ENCODE measurements around the gene NOTCH3.

Gene NOTCH3

DNA sequence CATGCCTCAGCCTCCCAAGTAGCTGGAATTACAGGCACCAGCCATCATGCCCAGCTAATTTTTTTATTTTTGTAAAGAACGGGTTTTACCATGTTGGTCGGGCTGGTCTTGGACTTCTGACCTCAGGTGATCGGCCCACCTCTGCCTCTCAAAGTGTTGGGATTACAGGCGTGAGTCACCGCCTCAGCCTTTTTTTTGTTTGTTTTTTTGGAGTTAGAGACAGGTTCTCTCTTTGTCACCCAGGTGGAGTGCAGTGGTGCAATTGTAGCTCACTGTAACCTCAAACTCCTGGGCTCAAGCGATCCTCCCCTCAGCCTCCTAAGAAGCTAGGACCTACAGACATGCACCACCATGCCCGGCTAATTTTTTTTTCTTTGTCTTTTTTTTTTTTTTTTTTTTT is 15.6 kb upstream of the NOTCH3 start:
- ATAC-seq, result no peak
- Mint-ChIP-seq H3K9me3 (no peaks in the 10 kb centered on the region), H3K4me1 (no peaks in the 10 kb centered on the region), H3K27ac (no peak overlapping the region), H3K27me3 (peaks cover 9% of the 10 kb centered on the region), H3K4me3 (no peak overlapping the region)
- DNase-seq, result no peak

DNA sequence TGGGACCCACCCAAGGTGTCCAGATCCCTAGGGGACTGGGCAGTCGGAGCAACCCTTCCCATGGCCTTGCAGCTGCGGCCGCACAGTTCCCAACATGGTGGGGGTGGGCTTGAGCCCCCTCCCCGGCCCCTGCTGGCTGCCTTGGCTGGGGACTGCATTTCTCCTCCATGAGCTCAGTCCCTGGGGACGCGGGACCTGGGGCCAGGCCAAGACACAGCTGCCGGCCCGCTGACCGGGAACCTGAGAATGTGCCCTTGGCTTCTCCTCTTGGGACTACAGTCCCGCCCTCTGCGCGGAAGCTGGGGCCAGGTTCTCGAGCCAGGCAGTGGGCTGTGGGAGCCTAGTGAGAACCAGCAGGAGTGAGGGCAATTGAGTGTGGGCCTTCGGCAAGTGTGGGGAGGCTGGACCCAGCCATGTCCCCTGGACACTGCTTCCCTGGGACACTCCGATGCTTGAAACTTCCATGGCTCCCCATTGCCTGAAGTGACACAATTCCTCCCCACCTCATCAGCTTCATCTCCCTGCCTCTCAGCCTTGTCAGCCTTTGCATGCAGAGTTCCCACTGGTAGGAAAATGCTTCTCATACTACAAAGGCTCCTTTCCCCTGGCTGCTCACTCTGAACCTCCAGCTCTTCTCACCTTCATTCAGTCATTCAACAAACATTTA is 13.1 kb upstream of the NOTCH3 start:
- Mint-ChIP-seq H3K4me3 (no peak overlapping the region), H3K4me1 (no peaks in the 10 kb centered on the region), H3K27me3 (no peaks in the 10 kb centered on the region), H3K9me3 (no peaks in the 10 kb centered on the region), H3K27ac (no peak overlapping the region)
- ATAC-seq, result no peak
- no peak for DNase-seq

DNA sequence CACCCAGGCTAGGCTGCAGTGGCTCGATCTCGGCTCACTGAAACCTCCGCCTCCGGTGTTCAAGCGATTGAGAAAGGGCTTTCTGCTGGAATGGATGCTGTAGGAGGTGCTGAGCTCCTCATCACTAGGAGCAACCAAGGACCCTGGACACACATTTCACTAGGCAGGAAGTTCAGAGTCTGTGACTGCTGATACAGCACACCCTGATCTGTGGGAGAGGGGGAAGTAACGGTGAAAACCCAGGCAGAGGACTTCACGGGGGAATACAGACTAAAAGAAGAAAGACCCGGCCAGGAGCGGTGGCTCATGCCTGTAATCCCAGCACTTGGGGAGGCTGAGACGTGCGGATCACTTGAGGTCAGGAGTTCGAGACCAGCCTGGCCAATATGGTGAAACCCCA is 11.9 kb upstream of the NOTCH3 start:
- no peak overlapping the region for H3K27ac Mint-ChIP-seq
- no peaks in the 10 kb centered on the region for H3K9me3 Mint-ChIP-seq
- H3K27me3 Mint-ChIP-seq, result no peaks in the 10 kb centered on the region
- no peak for ATAC-seq
- H3K4me3 Mint-ChIP-seq, result no peak overlapping the region
- DNase-seq, result no peak
- no peaks in the 10 kb centered on the region for H3K4me1 Mint-ChIP-seq

DNA sequence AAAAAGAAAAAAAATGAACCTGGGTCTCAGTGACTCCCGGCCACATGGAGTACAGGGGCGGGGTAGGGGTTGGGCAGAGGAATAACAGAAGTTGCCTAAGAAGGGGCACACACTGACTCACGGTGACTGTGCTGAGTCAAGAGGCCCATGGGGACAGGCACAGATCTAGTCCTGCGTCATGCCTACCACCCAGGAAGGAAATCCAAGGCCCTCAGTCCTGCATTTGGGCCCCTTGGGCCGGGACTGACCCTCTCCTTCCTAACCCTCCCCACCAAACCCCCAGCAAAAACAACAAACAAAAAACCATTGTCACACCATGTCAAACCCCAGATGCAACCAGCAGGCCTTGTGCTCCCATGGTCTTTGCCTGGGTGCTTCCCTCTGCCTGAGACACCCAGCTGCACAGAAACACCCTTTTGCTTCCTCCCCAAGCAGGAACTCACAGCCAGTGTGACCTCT is 9.6 kb upstream of the NOTCH3 start:
- Mint-ChIP-seq H3K27me3 (peaks cover 13% of the 10 kb centered on the region), H3K4me1 (no peaks in the 10 kb centered on the region), H3K27ac (peak overlapping the region in 1 of 2 donors; percentile 25), H3K4me3 (no peak overlapping the region), H3K9me3 (no peaks in the 10 kb centered on the region)
- DNase-seq (no peak), ATAC-seq (no peak)

DNA sequence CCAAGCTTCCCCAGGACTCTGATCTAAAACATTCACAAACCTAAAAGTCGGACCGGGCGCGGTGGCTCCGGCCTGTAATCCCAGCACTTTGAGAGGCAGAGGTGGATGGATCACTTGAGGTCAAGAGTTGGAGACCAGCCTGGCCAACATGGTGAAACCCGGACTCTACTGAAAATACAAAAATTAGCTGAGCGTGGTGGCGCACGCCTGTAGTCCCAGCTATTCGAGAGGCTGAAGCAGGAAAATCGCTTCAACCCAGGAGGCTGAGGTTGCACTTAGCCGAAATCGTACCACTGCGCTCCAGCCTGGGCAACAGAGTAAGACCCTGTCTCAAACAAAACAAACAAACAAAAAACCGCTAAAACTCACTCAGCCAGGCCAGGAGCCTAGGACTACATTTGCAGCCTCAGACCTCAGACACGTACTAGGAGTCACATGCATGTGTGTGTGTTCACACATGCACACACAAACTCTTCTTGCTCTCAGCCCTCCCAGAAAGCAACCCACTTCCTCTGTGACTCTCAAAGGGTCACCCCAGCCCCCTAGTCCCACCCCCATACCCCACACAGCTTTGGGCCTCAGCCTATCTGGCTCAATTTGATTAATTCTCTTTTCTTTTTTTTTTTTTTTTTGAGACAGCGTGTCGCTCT is 704 bp upstream of the NOTCH3 start:
- Mint-ChIP-seq H3K9me3 (no peaks in the 10 kb centered on the region), H3K27me3 (peaks cover 75% of the 10 kb centered on the region), H3K4me3 (peak overlapping the region in 1 of 2 donors; percentile 68), H3K27ac (no peak overlapping the region), H3K4me1 (peaks cover 11% of the 10 kb centered on the region)
- ATAC-seq, result no peak
- DNase-seq, result no peak

DNA sequence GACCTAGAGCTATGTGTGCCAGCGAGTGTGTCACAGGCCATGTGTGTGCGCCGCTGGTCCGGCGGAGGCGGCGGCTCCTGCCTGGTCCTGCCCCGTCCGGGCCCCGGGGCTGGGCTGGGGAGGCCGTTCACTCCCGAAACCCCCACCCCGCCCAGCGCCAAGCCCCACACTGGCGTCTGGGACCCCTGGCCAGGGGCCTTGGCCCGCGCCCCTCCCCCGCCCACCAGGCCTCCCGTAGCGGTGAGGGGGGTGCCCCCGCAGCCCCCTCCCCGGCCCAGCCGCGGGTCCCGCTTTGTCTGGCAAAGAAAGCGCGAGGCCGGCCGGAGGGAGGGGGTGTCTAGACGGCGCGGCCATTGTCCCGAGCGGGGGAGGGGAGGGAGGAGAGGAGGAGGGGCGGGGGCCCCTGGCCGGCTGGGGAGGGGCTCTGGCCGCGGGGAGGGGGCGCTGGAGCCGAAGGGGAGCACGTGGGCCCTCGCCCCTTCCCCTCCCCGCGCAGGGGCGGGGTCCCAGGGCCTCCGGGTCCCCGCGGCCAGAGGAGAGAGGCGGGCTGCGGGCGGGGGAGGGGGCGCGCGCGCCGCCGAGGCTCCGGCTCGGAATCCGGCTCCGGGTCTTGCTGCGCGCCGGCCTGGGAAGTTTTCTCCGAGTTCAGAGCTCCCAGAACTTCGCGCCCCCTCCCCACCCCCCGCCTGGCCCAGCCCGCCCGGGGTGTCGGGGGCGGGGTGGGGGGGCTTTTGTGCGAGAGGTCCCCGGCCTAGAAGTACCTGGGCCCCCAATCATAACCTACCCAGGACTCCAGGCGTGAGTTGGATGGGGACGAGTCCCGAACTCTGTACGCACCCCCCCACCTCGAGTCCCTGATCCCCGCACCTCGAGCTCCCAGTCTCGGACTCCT is 888 bp downstream of the NOTCH3 start:
- Mint-ChIP-seq H3K4me3 (peak overlapping the region; percentile 36 to 73), H3K27me3 (peaks cover 74% of the 10 kb centered on the region)
- peak; percentile 9 for ATAC-seq

DNA sequence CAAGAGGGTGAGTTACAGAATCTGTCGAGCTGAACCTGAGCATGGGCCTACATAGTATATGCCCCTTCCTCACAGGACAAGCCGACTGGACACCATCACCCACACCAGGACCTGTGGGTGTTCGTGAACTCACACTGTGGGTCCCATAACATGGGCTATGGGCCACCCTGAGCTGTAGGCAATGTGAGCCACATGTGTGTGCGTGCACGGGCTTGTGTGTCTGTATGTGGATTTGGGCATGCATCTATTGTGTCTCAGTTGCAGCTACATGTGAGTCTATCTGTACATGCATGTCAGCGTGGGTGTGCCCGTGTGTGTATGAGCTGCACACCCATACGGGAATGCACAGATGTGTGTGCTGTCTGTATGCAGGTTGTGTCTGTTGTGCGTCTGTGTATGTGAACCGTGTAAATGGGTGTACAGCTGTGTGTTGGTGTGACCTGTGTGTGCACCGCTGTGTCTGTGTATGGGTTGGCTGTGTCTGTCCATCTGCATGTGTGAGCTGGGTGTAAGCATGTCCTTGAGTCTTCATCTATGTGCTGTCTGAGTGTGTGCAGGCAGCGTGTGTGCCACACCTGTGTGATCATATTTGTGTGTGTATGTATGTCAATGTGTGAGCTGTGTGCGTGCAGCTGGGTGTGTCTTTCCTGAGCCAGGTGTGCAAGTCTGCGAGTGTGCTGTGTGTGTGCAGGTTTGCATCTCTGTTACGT is 1.7 kb downstream of the NOTCH3 start:
- ATAC-seq, result no peak
- Mint-ChIP-seq H3K4me3 (peak overlapping the region; percentile 36 to 43), H3K4me1 (peaks cover 19% of the 10 kb centered on the region), H3K27ac (no peak overlapping the region), H3K27me3 (peaks cover 78% of the 10 kb centered on the region), H3K9me3 (no peaks in the 10 kb centered on the region)
- no peak for DNase-seq

More for the DNA sequence above, 888 bp downstream of the NOTCH3 start:
- H3K4me1 Mint-ChIP-seq, result peaks cover 14% of the 10 kb centered on the region
- no peaks in the 10 kb centered on the region for H3K9me3 Mint-ChIP-seq
- no peak overlapping the region for H3K27ac Mint-ChIP-seq
- DNase-seq, result no peak

DNA sequence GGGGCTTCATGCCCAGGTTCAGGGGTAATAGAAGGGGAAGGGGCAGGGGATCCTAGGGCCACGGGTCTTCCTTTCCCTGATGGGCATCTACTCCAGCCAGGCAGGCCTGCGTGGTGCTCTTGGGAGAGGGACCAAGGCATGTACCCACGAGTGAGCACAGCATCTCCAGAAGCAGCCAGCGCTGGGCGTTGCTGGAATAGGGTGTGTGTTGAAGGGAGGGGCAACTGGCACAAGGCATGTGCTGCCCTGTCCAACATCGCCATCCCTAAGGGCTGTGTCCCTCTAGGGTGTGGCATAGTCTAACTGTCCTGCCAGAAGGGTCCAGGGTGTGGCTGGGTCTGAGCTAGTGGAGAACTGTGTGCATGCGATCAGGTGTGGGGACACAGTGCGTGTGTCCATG is 2.9 kb downstream of the NOTCH3 start:
- Mint-ChIP-seq H3K27ac (no peak overlapping the region), H3K27me3 (peaks cover 80% of the 10 kb centered on the region), H3K4me3 (no peak overlapping the region), H3K9me3 (no peaks in the 10 kb centered on the region), H3K4me1 (peaks cover 19% of the 10 kb centered on the region)
- no peak for DNase-seq
- no peak for ATAC-seq

DNA sequence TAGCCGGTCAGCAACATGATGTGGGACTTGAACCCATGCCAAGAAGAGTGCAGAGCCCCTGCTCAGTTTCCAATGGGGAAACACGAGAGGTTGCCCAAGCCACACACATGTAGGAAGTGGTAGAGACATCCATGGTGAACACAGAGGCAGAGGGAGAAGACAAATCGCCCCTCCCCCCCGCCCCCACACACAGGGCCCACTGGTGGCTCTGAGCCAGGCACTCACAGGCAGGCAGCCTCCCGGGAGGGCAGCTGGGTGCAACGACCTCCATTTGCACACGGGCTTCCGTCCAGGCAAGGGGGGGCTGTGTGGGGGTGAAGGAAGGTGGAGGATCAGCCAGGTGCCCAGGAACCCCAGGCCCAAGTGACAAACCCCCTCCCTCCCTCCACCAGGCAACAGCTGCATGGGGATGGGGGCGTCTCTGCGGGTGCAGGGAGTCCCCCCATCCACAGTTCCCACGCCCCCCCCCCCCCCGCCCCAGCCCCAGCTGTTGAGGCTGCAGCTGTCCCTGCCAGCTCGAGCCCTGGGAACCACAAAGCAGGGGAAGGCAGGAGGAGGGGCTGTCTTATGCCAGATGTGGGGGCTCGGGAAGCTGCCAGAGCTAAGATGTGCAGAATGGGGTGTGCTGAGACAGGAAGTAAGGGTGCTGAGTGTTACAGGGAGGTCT is 3.4 kb downstream of the NOTCH3 start:
- ATAC-seq (peak; percentile 8), DNase-seq (no peak)
- H3K4me3 Mint-ChIP-seq, result no peak overlapping the region
- no peaks in the 10 kb centered on the region for H3K9me3 Mint-ChIP-seq
- no peak overlapping the region for H3K27ac Mint-ChIP-seq
- peaks cover 78% of the 10 kb centered on the region for H3K27me3 Mint-ChIP-seq
- peaks cover 19% of the 10 kb centered on the region for H3K4me1 Mint-ChIP-seq

DNA sequence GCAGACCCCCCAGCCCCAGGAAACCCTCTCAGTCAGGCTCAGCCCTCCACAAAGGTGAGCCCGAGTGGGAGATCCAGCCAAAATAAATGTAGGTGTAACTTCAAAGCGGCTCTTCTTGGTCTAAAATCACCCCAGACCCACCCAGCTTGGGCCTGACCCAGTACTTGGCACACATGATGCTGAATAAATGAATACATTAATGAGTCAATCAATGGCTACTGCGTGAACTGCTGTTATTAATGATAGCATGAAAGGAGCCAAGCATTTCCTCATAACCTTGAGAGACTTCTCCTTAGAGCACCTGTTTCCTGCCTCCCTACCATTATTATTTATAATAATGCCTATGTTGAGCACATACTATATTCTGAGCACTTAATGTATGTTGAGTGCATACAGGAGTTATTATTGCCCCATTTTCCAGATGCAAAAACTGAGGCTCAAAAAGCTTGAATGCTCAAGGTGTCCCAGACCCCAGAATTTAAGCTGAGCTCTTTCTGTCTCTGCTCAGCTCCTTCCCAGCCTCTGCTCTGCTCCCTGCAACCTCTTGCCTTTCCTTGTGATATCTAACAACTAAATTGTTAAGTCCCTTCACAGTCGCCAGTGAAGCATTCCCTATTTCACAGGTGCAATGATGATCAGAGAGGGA is 4.3 kb downstream of the NOTCH3 start:
- DNase-seq, result no peak
- peaks cover 19% of the 10 kb centered on the region for H3K4me1 Mint-ChIP-seq
- no peak overlapping the region for H3K4me3 Mint-ChIP-seq
- H3K9me3 Mint-ChIP-seq, result no peaks in the 10 kb centered on the region
- no peak for ATAC-seq
- H3K27ac Mint-ChIP-seq, result no peak overlapping the region
- H3K27me3 Mint-ChIP-seq, result peaks cover 78% of the 10 kb centered on the region

DNA sequence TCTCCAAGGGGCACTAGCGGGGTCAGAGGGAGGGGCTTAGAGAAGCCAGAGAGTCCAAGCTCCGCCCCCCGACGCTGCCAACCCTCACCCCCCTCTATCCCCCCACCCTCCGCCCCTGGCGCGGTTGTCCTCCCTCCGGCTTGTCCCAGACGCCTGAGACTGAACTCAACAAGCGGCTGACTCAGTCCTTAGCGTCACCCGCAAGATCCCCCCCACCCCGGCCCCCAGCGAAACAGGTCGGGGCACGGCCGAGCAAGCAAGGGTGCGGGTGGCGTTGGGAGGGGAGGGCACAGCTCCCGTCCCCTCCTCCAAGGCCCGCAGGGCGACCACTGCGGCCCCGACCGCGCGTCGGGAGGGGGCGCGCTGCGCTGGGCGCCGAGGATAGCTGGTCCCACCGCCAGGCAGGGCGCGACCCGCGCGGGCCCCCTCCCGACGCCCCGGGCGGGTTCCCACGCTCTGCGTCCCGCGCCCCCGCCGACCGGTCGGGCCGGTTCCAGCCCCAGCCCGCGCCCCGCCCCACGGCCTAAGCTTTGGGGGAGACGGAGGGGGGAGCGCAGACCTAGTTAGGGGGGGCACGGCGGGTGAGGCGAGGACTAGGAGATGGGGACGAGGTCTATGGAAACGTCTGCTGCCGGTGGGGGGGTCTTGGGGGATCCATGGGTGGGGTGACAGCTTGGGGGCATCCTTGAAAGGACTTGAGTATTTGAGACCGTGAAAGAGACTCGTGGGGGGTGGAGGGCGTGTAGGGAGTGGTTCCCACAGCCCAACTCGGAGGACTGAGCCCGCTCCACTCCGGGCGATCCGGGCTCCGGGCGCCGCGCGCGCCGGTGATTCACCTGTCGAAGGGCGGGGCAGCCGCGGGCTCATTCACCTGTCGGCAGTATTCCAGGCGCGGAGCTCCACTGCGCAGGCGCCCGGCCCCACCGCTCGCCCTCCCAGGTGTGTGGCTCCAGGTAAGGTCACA is 5.1 kb downstream of the NOTCH3 start:
- peaks cover 74% of the 10 kb centered on the region for H3K27me3 Mint-ChIP-seq
- ATAC-seq (peak; percentile 36), DNase-seq (no peak)
- H3K4me1 Mint-ChIP-seq, result peaks cover 19% of the 10 kb centered on the region
- peak overlapping the region in 1 of 2 donors; percentile 38 for H3K4me3 Mint-ChIP-seq
- no peak overlapping the region for H3K27ac Mint-ChIP-seq
- no peaks in the 10 kb centered on the region for H3K9me3 Mint-ChIP-seq

DNA sequence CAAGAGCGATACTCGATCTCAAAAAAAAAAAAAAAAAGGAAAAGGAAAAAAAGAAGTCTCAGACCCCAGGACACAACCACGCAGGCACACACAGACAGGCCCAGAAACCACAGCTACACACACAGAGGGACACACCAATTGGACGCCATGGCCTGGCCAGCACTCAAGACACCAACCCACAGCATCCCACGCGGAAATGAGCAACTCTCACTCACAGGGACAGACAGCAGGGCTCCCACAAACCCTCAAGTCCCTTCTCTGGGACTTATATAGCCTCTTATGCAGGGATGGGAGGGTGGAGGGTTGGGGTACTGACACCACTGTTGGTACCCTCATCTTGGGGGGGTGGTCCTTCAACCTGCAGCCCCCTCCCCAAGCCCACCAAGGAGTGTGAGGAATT is 5.9 kb downstream of the NOTCH3 start:
- Mint-ChIP-seq H3K27me3 (peaks cover 74% of the 10 kb centered on the region), H3K4me1 (peaks cover 19% of the 10 kb centered on the region), H3K9me3 (no peaks in the 10 kb centered on the region), H3K4me3 (peak overlapping the region; percentile 20 to 41), H3K27ac (no peak overlapping the region)
- DNase-seq (no peak), ATAC-seq (no peak)

DNA sequence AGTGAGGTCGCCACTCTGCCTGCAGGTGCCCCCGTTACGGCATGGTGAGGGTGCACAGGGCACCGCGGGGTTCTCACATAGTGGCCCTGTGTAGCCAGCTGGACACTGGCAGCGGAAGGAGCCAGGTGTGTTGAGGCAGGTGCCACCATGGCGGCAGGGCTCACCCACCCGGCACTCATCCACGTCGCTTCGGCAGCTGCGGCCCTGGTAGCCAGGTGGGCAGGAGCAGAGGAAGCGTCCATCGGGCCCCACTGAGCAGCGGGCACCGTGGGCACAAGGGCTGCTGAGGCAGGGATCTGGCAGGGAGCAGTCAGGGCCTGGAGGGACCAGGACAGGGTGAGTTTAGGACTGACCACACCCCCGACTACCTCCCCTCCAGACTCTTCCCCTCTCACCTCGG is 8.8 kb downstream of the NOTCH3 start:
- peaks cover 10% of the 10 kb centered on the region for H3K4me1 Mint-ChIP-seq
- DNase-seq, result no peak
- no peak for ATAC-seq
- H3K27ac Mint-ChIP-seq, result no peak overlapping the region
- H3K4me3 Mint-ChIP-seq, result no peak overlapping the region
- H3K9me3 Mint-ChIP-seq, result no peaks in the 10 kb centered on the region
- peaks cover 47% of the 10 kb centered on the region for H3K27me3 Mint-ChIP-seq

DNA sequence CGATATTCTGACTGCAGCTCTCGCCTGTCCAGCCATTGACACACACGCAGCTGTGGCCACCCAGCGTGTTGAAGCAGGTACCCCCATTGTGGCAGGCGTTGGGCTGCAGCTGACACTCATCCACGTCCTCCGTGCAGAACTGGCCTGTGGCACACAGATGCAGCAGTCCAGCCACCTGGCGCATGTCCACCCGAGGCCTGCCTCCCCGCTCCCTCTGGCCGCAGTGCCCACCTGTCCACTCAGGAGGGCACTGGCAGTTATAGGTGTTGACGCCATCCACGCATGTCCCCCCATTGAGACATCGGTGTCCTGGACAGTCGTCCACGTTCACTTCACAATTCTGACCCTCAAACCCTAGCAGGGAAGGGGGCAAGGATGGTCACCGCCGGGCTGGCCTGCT is 9.3 kb downstream of the NOTCH3 start:
- H3K27ac Mint-ChIP-seq, result no peak overlapping the region
- peaks cover 8% of the 10 kb centered on the region for H3K4me1 Mint-ChIP-seq
- ATAC-seq (no peak), DNase-seq (no peak)
- peaks cover 42% of the 10 kb centered on the region for H3K27me3 Mint-ChIP-seq
- H3K4me3 Mint-ChIP-seq, result no peak overlapping the region
- H3K9me3 Mint-ChIP-seq, result no peaks in the 10 kb centered on the region

All from stimulated activated naive CD8-positive, alpha-beta T cell treated with anti-CD3 and anti-CD28 coated beads, Interleukin-15, amount 100 ng/mL, for 72 hours (primary cell).